ENCODE measurements around the gene TMEM190. TPM values are rescaled to one million over a fixed set of nuclear protein-coding genes. Genes with fewer than 3 reads are reported as not detected.

TMEM190 gene
- total and polyA plus RNA-seq, 2 donors, result 0.14 to 3.4 TPM

GRCh38 chr19:55423225-55424005 is 46.8 kb downstream of the TMEM190 start:
- no peak for DNase-seq (ENCODE audit: low read depth in 6 of 9, low spot score in 9 of 9)
- H3K36me3 ChIP-seq (ENCODE audit: control insufficient read depth in 2 of 2, insufficient read depth in 2 of 2, low read length in 1 of 2), result no peaks in the 10 kb centered on the region
- H3K27ac ChIP-seq (ENCODE audit: low read depth in 1 of 2, low read length in 1 of 2), result no peak overlapping the region
- peaks cover 0 to 10% of the 10 kb centered on the region in 2 donors for H3K9me3 ChIP-seq (ENCODE audit: control insufficient read depth in 2 of 2, insufficient read depth in 1 of 2, low read length in 1 of 2)
- peaks cover 34 to 36% of the 10 kb centered on the region in 2 donors for H3K4me1 ChIP-seq (ENCODE audit: control insufficient read depth in 2 of 2, insufficient read depth in 2 of 2, low read length in 2 of 2)
- no peaks in the 10 kb centered on the region for H3K27me3 ChIP-seq (ENCODE audit: control insufficient read depth in 2 of 2, insufficient read depth in 1 of 2, low read length in 1 of 2)
- H3K4me3 ChIP-seq (ENCODE audit: low read length in 2 of 2), result no peak overlapping the region
- 94% methylated on average over 13 of the region's 13 CpGs for WGBS

- Histone ChIP-seq H3K27me3 (ENCODE audit: control insufficient read depth in 2 of 2, insufficient read depth in 1 of 2, low read length in 1 of 2) (peaks cover 0 to 6% of the 10 kb centered on the region in 2 donors), H3K4me3 (ENCODE audit: low read length in 2 of 2) (no peak overlapping the region), H3K9me3 (ENCODE audit: control insufficient read depth in 2 of 2, insufficient read depth in 1 of 2, low read length in 1 of 2) (peaks cover 0 to 5% of the 10 kb centered on the region in 2 donors), H3K4me1 (ENCODE audit: control insufficient read depth in 2 of 2, insufficient read depth in 2 of 2, low read length in 2 of 2) (peaks cover 27 to 28% of the 10 kb centered on the region in 2 donors), H3K27ac (ENCODE audit: low read depth in 1 of 2, low read length in 1 of 2) (no peak overlapping the region), H3K36me3 (ENCODE audit: control insufficient read depth in 2 of 2, insufficient read depth in 2 of 2, low read length in 1 of 2) (no peaks in the 10 kb centered on the region)
- no peak for DNase-seq (ENCODE audit: low read depth in 6 of 9, low spot score in 9 of 9)
- 97% methylated on average over 3 of the region's 3 CpGs for WGBS
Measured at GRCh38 chr19:55424518-55424917, 47.9 kb downstream of the TMEM190 start.

DNA sequence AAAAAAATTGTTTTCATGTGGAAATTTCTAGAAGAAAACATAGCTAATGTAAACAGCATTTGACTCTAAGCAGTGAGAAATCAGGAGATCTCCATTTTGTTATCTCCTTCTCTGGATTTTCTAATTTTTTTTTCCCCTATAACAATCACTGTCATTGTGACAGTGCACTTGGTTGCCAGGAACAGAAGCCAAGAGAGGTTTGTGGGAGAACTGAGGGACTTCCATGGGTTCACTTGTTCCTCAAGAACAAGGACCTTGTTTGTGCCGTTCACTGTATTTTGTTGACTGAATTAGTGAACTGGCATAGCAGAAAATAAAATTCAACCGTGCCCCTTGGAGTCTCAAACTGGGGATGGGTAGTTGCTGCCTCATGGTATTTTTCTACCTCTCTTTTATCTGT is 49.4 kb downstream of the TMEM190 start:
- peaks cover 0 to 4% of the 10 kb centered on the region in 2 donors for H3K9me3 ChIP-seq (ENCODE audit: control insufficient read depth in 2 of 2, insufficient read depth in 1 of 2, low read length in 1 of 2)
- no peak for DNase-seq (ENCODE audit: low read depth in 6 of 9, low spot score in 9 of 9)
- 91% methylated on average over 2 of the region's 2 CpGs for WGBS
- H3K27ac ChIP-seq (ENCODE audit: low read depth in 1 of 2, low read length in 1 of 2), result no peak overlapping the region
- peaks cover 13 to 14% of the 10 kb centered on the region in 2 donors for H3K4me1 ChIP-seq (ENCODE audit: control insufficient read depth in 2 of 2, insufficient read depth in 2 of 2, low read length in 2 of 2)
- H3K27me3 ChIP-seq (ENCODE audit: control insufficient read depth in 2 of 2, insufficient read depth in 1 of 2, low read length in 1 of 2), result peaks cover 0 to 10% of the 10 kb centered on the region in 2 donors
- no peak overlapping the region for H3K4me3 ChIP-seq (ENCODE audit: low read length in 2 of 2)
- H3K36me3 ChIP-seq (ENCODE audit: control insufficient read depth in 2 of 2, insufficient read depth in 2 of 2, low read length in 1 of 2), result peaks cover 0 to 3% of the 10 kb centered on the region in 2 donors

Other genes with a start within 250 kb of the TMEM190 start
- 4.3 TPM for gene TNNT1, start 227.6 kb upstream of the TMEM190 start, total RNA-seq
- gene TNNT1, start 227.6 kb upstream of the TMEM190 start, polyA plus RNA-seq, result 11.9 TPM
- 0.14 TPM for gene TNNI3, start 219.1 kb upstream of the TMEM190 start, total RNA-seq
- gene TNNI3, start 219.1 kb upstream of the TMEM190 start, polyA plus RNA-seq, result 0.75 TPM
- 0.24 TPM for gene DNAAF3, start 210.2 kb upstream of the TMEM190 start, total RNA-seq
- 0.64 TPM for gene DNAAF3, start 210.2 kb upstream of the TMEM190 start, polyA plus RNA-seq
- 0.24 TPM for gene SYT5, start 196.5 kb upstream of the TMEM190 start, total RNA-seq
- gene SYT5, start 196.5 kb upstream of the TMEM190 start, polyA plus RNA-seq, result 0.32 TPM
- gene PTPRH, start 167.3 kb upstream of the TMEM190 start, total RNA-seq, result 0.28 TPM
- gene PTPRH, start 167.3 kb upstream of the TMEM190 start, polyA plus RNA-seq, result 0.14 TPM
- 1.7 TPM for gene TMEM86B, start 148.1 kb upstream of the TMEM190 start, total RNA-seq
- gene TMEM86B, start 148.1 kb upstream of the TMEM190 start, polyA plus RNA-seq, result 39.7 TPM
- gene PPP6R1, start 117.8 kb upstream of the TMEM190 start, total RNA-seq, result 36.0 TPM
- 48.5 TPM for gene PPP6R1, start 117.8 kb upstream of the TMEM190 start, polyA plus RNA-seq
- 16.4 TPM for gene HSPBP1, start 96.7 kb upstream of the TMEM190 start, total RNA-seq
- 21.8 TPM for gene HSPBP1, start 96.7 kb upstream of the TMEM190 start, polyA plus RNA-seq
- 3.1 TPM for gene BRSK1, start 92.8 kb upstream of the TMEM190 start, total RNA-seq
- 2.9 TPM for gene BRSK1, start 92.8 kb upstream of the TMEM190 start, polyA plus RNA-seq
- 0.76 TPM for gene TMEM150B, start 51.5 kb upstream of the TMEM190 start, total RNA-seq
- gene TMEM150B, start 51.5 kb upstream of the TMEM190 start, polyA plus RNA-seq, result 2.0 TPM
- gene KMT5C, start 37.0 kb upstream of the TMEM190 start, total RNA-seq, result 7.7 TPM
- 23.5 TPM for gene KMT5C, start 37.0 kb upstream of the TMEM190 start, polyA plus RNA-seq
- 2.6 TPM for gene COX6B2, start 22.1 kb upstream of the TMEM190 start, total RNA-seq
- 40.4 TPM for gene COX6B2, start 22.1 kb upstream of the TMEM190 start, polyA plus RNA-seq
- not detected for gene GARIN5B, start 13.6 kb upstream of the TMEM190 start, total RNA-seq
- gene GARIN5B, start 13.6 kb upstream of the TMEM190 start, polyA plus RNA-seq, result 0.05 TPM
- gene IL11, start 6.4 kb upstream of the TMEM190 start, total RNA-seq, result 0.38 TPM
- 1.5 TPM for gene IL11, start 6.4 kb upstream of the TMEM190 start, polyA plus RNA-seq
- 2.5 TPM for gene TMEM238, start 7.5 kb downstream of the TMEM190 start, total RNA-seq
- gene TMEM238, start 7.5 kb downstream of the TMEM190 start, polyA plus RNA-seq, result 0.23 TPM
- 667 TPM for gene RPL28, start 9.1 kb downstream of the TMEM190 start, total RNA-seq
- gene RPL28, start 9.1 kb downstream of the TMEM190 start, polyA plus RNA-seq, result 2,578 TPM
- 120 TPM for gene UBE2S, start 31.0 kb downstream of the TMEM190 start, total RNA-seq
- gene UBE2S, start 31.0 kb downstream of the TMEM190 start, polyA plus RNA-seq, result 14.6 TPM
- 0.05 TPM for gene SHISA7, start 66.5 kb downstream of the TMEM190 start, total RNA-seq
- 0.11 TPM for gene SHISA7, start 66.5 kb downstream of the TMEM190 start, polyA plus RNA-seq
- 26.4 TPM for gene ISOC2, start 84.8 kb downstream of the TMEM190 start, total RNA-seq
- 24.8 TPM for gene ISOC2, start 84.8 kb downstream of the TMEM190 start, polyA plus RNA-seq
- gene C19orf85, start 87.9 kb downstream of the TMEM190 start, total RNA-seq, result not detected
- gene C19orf85, start 87.9 kb downstream of the TMEM190 start, polyA plus RNA-seq, result not detected
- 1.1 TPM for gene ZNF628, start 99.8 kb downstream of the TMEM190 start, total RNA-seq
- gene ZNF628, start 99.8 kb downstream of the TMEM190 start, polyA plus RNA-seq, result 4.8 TPM
- 116 TPM for gene NAT14, start 108.4 kb downstream of the TMEM190 start, total RNA-seq
- gene NAT14, start 108.4 kb downstream of the TMEM190 start, polyA plus RNA-seq, result 58.2 TPM
- gene SSC5D, start 111.6 kb downstream of the TMEM190 start, total RNA-seq, result 0.80 TPM
- 1.8 TPM for gene SSC5D, start 111.6 kb downstream of the TMEM190 start, polyA plus RNA-seq
- gene SBK2, start 160.3 kb downstream of the TMEM190 start, total RNA-seq, result not detected
- not detected for gene SBK2, start 160.3 kb downstream of the TMEM190 start, polyA plus RNA-seq
- gene SBK3, start 168.7 kb downstream of the TMEM190 start, total RNA-seq, result not detected
- 0.11 TPM for gene SBK3, start 168.7 kb downstream of the TMEM190 start, polyA plus RNA-seq
- 2.3 TPM for gene ZNF579, start 204.0 kb downstream of the TMEM190 start, total RNA-seq
- gene ZNF579, start 204.0 kb downstream of the TMEM190 start, polyA plus RNA-seq, result 5.5 TPM
- gene FIZ1, start 222.7 kb downstream of the TMEM190 start, total RNA-seq, result 4.6 TPM
- 11.9 TPM for gene FIZ1, start 222.7 kb downstream of the TMEM190 start, polyA plus RNA-seq
- 13.3 TPM for gene ZNF524, start 223.5 kb downstream of the TMEM190 start, total RNA-seq
- gene ZNF524, start 223.5 kb downstream of the TMEM190 start, polyA plus RNA-seq, result 25.0 TPM
- gene ZNF865, start 228.8 kb downstream of the TMEM190 start, total RNA-seq, result 0.85 TPM
- gene ZNF865, start 228.8 kb downstream of the TMEM190 start, polyA plus RNA-seq, result 7.2 TPM
- 2.7 TPM for gene ZNF784, start 247.7 kb downstream of the TMEM190 start, total RNA-seq
- 5.4 TPM for gene ZNF784, start 247.7 kb downstream of the TMEM190 start, polyA plus RNA-seq

All from thymus (tissue), 11 donors.